GM18526 (cell line): ENCODE results near the gene EIF4B.

ENCODE experiments used
- POLR2A ChIP-seq: IDR thresholded peaks from 3 replicates; pipeline ENCODE4 v1.6.1; 2011; ENCODE audit not compliant: insufficient read length; ENCODE audit errors: extremely low read depth

EIF4B gene

GRCh38 chr12:52980650-52981423, 25.4 kb upstream of the EIF4B start:
- TF ChIP-seq POLR2A = no peak

GRCh38 chr12:52984136-52984535, 22.1 kb upstream of the EIF4B start:
- no peak for TF ChIP-seq POLR2A

GRCh38 chr12:52988898-52989297, 17.4 kb upstream of the EIF4B start:
- TF ChIP-seq POLR2A = no peak

GRCh38 chr12:52990206-52990605, 16.1 kb upstream of the EIF4B start:
- no peak for TF ChIP-seq POLR2A

- TF ChIP-seq POLR2A = no peak
Observed at GRCh38 chr12:52992699-52993557, 13.3 kb upstream of the EIF4B start.

- no peak for TF ChIP-seq POLR2A
Observed at GRCh38 chr12:52993558-52993869, 12.7 kb upstream of the EIF4B start.

GRCh38 chr12:53004178-53004577, 2.1 kb upstream of the EIF4B start:
- no peak for TF ChIP-seq POLR2A

GRCh38 chr12:53004582-53004981, 1.7 kb upstream of the EIF4B start:
- no peak for TF ChIP-seq POLR2A

- TF ChIP-seq POLR2A = no peak
Observed at GRCh38 chr12:53005215-53005985, 856 bp upstream of the EIF4B start.

- TF ChIP-seq POLR2A = peak; percentile 27
Observed at GRCh38 chr12:53006810-53007309, 604 bp downstream of the EIF4B start.

- no peak for TF ChIP-seq POLR2A
Observed at GRCh38 chr12:53007343-53007742, 1.1 kb downstream of the EIF4B start.

- TF ChIP-seq POLR2A = no peak
Observed at GRCh38 chr12:53010955-53011354, 4.7 kb downstream of the EIF4B start.

GRCh38 chr12:53011889-53012288, 5.6 kb downstream of the EIF4B start:
- TF ChIP-seq POLR2A = no peak

GRCh38 chr12:53012928-53013327, 6.7 kb downstream of the EIF4B start:
- no peak for TF ChIP-seq POLR2A

GRCh38 chr12:53014709-53015108, 8.5 kb downstream of the EIF4B start:
- TF ChIP-seq POLR2A = no peak
